Fibroblast of lung (primary cell): ENCODE results near the gene AMBP. TPM values are rescaled to one million over a fixed set of nuclear protein-coding genes. Genes with fewer than 3 reads are reported as not detected.

Experiments used
- DNase-seq, 2 donors: peaks; one replicate each; pipeline versions ENCODE4 v3.0.0 to v3.0.0-alpha.2; 2010; ENCODE audit warnings: low read depth in 2 of 2
- H2AFZ ChIP-seq: 2 replicates; pipeline ENCODE4 v1.5.1; 2012; ENCODE audit warnings: low read length, control low read depth, inconsistent platforms
- H3K27ac ChIP-seq: 2 replicates; pipeline ENCODE4 v1.5.1; 2011; ENCODE audit warnings: low read length, control low read depth; ENCODE audit not compliant: insufficient read depth
- H3K27me3 ChIP-seq: 2 replicates; pipeline ENCODE4 v1.5.1; 2011; ENCODE audit warnings: mild to moderate bottlenecking, low read length; ENCODE audit not compliant: control insufficient read depth, insufficient read depth
- H3K36me3 ChIP-seq: 2 replicates; pipeline ENCODE4 v1.5.1; 2011; ENCODE audit warnings: low read length; ENCODE audit not compliant: control insufficient read depth, insufficient read depth
- H3K4me1 ChIP-seq: 2 replicates; pipeline ENCODE4 v1.5.1; 2011; ENCODE audit warnings: low read length; ENCODE audit not compliant: control insufficient read depth, insufficient read depth; ENCODE audit errors: extremely low read depth
- H3K4me2 ChIP-seq: 2 replicates; pipeline ENCODE4 v1.5.1; 2011; ENCODE audit warnings: low read length, control low read depth; ENCODE audit not compliant: insufficient read depth; ENCODE audit errors: extremely low read depth
- H3K4me3 ChIP-seq, 4 experiments: fragments of 200-600 bp in 1 of 4; sonication (generic) in 1 of 4; replicated peaks in 1 of 4; 2 replicates each; pipeline ENCODE4 v1.5.1; 2011 to 2016; ENCODE audit warnings: low read length in 4 of 4, low read depth in 3 of 4, mild to moderate bottlenecking in 3 of 4, control low read depth in 2 of 4, inconsistent platforms in 1 of 4, mixed read lengths in 1 of 4; ENCODE audit not compliant: insufficient read depth in 1 of 4; ENCODE audit errors: control extremely low read depth in 1 of 4
- H3K79me2 ChIP-seq: 2 replicates; pipeline ENCODE4 v1.5.1; 2012; ENCODE audit warnings: mild to moderate bottlenecking, low read length, inconsistent platforms; ENCODE audit not compliant: control insufficient read depth, insufficient read depth
- H3K9ac ChIP-seq: 2 replicates; pipeline ENCODE4 v1.5.1; 2011; ENCODE audit warnings: mild to moderate bottlenecking, low read length, control low read depth; ENCODE audit not compliant: insufficient read depth
- H3K9me3 ChIP-seq: 2 replicates; pipeline ENCODE4 v1.5.1; 2012; ENCODE audit warnings: low read depth, low read length; ENCODE audit not compliant: control insufficient read depth, insufficient read depth
- H4K20me1 ChIP-seq: 2 replicates; pipeline ENCODE4 v1.5.1; 2011; ENCODE audit warnings: low read length; ENCODE audit not compliant: control insufficient read depth, insufficient read depth; ENCODE audit errors: extremely low read depth
- EZH2 ChIP-seq: IDR thresholded peaks from 2 replicates; pipeline ENCODE4 v1.5.1; 2012; ENCODE audit warnings: low read length, control low read depth, mild to moderate bottlenecking; ENCODE audit errors: missing control alignments
- polyA plus RNA-seq, 2 donors: library from polyadenylated mRNA; depleted of rRNA in 1 of 2; stranded (reverse) in 1 of 2; unstranded in 1 of 2; fragments of >200 nt; gene quantifications; 2 replicates each; pipeline ENCODE4 v1.2.1, GENCODE V29; 2011 to 2012; ENCODE audit warnings: missing spikeins in 1 of 2
- total RNA-seq: library from RNA; depleted of rRNA; stranded (reverse); fragments of >200 nt; gene quantifications from 2 replicates; pipeline ENCODE4 v1.2.1, GENCODE V29; 2014
- TF ChIP-seq, protein P1 (sequence below), 2 donors: IDR thresholded peaks in 1 of 2; conservative IDR thresholded peaks in 1 of 2; 1 replicate in 1 of 2; 2 replicates in 1 of 2; pipeline ENCODE4 v1.5.1; 2011 to 2012; ENCODE audit warnings: low read length in 2 of 2, control low read depth in 1 of 2, inconsistent platforms in 1 of 2, low read depth in 1 of 2, mild to moderate bottlenecking in 1 of 2

AMBP gene
- total and polyA plus RNA-seq, 2 donors (not counting 1 experiment from before 2014, with no cell fraction given) = 0.07 to 0.17 TPM

DNA sequence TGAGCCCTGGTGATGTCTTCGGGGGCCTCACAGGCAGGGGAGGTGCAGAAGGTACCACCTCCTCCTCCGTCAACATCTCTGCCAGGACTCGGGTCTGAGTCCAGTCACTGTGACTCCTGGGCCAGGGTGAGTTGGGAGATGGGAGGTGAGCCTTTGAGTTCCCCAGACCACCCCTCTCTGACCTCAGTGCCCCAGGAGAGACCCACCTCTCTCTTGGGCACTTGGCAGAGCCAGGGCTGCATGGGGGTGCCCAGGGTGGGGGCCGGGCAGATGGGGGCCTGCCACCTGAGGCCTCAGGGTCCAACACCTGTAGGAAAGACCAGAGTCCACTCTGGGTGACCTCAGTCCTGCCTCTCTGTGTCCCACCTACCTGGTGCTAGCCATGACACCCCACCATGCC, 14.2 kb upstream of the AMBP start:
- no peak overlapping the region for H3K4me3 ChIP-seq
- H3K4me2 ChIP-seq = no peak overlapping the region
- H3K9ac ChIP-seq = no peak overlapping the region
- H3K4me1 ChIP-seq = no peaks in the 10 kb centered on the region
- no peaks in the 10 kb centered on the region for H3K79me2 ChIP-seq
- H3K9me3 ChIP-seq = no peaks in the 10 kb centered on the region
- no peak for DNase-seq
- no peak overlapping the region for H3K27ac ChIP-seq
- H3K27me3 ChIP-seq = peaks cover 8% of the 10 kb centered on the region
- TF ChIP-seq, protein P1, sequence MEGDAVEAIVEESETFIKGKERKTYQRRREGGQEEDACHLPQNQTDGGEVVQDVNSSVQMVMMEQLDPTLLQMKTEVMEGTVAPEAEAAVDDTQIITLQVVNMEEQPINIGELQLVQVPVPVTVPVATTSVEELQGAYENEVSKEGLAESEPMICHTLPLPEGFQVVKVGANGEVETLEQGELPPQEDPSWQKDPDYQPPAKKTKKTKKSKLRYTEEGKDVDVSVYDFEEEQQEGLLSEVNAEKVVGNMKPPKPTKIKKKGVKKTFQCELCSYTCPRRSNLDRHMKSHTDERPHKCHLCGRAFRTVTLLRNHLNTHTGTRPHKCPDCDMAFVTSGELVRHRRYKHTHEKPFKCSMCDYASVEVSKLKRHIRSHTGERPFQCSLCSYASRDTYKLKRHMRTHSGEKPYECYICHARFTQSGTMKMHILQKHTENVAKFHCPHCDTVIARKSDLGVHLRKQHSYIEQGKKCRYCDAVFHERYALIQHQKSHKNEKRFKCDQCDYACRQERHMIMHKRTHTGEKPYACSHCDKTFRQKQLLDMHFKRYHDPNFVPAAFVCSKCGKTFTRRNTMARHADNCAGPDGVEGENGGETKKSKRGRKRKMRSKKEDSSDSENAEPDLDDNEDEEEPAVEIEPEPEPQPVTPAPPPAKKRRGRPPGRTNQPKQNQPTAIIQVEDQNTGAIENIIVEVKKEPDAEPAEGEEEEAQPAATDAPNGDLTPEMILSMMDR (conservative IDR thresholded peaks at IDR 0.05 in 1 of 2, IDR thresholded peaks at IDR 0.05 in 1 of 2; ENCODE audit: low read depth in 1 of 2, low read length in 2 of 2) = no peak
- no peak for TF ChIP-seq EZH2
- H4K20me1 ChIP-seq = no peaks in the 10 kb centered on the region
- no peaks in the 10 kb centered on the region for H3K36me3 ChIP-seq
- no peak overlapping the region for H2AFZ ChIP-seq

DNA sequence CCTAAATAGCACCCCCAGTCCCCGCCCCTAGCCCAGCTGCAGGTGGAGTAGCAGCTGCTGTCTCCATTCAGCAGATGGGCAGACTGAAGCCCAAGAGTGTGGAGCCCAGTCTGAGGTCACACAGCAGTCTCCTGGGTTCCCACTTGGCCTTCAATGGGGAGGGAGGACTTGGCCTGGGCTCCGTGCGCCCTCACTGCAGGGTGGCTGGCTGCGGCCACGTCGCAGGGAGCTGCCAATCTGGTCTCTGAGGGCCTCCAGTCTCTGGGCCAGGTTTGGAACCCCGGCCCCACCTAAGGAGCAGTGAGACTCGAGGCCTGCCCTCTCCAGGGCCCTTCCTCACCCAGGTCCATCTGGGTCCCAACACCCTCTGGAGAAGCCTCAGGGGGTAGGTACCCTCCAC, 13.6 kb upstream of the AMBP start:
- H3K4me1 ChIP-seq = no peaks in the 10 kb centered on the region
- TF ChIP-seq EZH2 = no peak
- TF ChIP-seq, protein P1 (conservative IDR thresholded peaks at IDR 0.05 in 1 of 2, IDR thresholded peaks at IDR 0.05 in 1 of 2; ENCODE audit: low read depth in 1 of 2, low read length in 2 of 2) = no peak
- no peak for DNase-seq
- H3K9me3 ChIP-seq = no peaks in the 10 kb centered on the region
- H3K4me3 ChIP-seq = no peak overlapping the region
- H3K27ac ChIP-seq = no peak overlapping the region
- H3K36me3 ChIP-seq = no peaks in the 10 kb centered on the region
- peaks cover 12% of the 10 kb centered on the region for H3K27me3 ChIP-seq
- H2AFZ ChIP-seq = no peak overlapping the region
- no peak overlapping the region for H3K9ac ChIP-seq
- no peak overlapping the region for H3K4me2 ChIP-seq
- no peaks in the 10 kb centered on the region for H4K20me1 ChIP-seq
- H3K79me2 ChIP-seq = no peaks in the 10 kb centered on the region

DNA sequence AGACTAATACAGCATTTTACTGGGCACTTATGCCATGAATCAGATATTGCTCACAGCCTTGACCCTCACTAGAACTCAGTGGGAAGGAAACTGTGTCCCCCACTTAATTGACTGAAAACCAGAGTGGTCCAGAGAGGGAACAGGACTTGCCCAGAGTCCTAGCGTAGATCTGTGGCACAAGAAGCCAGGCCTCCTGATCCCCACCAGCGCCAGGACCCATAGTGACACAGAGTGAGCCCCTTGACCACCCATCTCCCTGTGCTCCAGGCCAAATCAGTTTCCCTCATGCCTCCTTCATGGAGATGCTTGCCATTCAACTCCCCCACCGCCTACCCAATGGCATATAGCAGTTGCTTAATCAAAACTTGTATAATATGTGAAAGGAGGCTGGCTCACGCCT, 12.7 kb upstream of the AMBP start:
- Histone ChIP-seq H3K4me2 (no peak overlapping the region), H3K4me3 (no peak overlapping the region), H3K27me3 (peaks cover 14% of the 10 kb centered on the region), H3K9ac (no peak overlapping the region), H2AFZ (no peak overlapping the region), H3K27ac (no peak overlapping the region), H4K20me1 (no peaks in the 10 kb centered on the region), H3K36me3 (no peaks in the 10 kb centered on the region), H3K4me1 (no peaks in the 10 kb centered on the region), H3K79me2 (no peaks in the 10 kb centered on the region), H3K9me3 (no peaks in the 10 kb centered on the region)
- TF ChIP-seq, protein P1 (conservative IDR thresholded peaks at IDR 0.05 in 1 of 2, IDR thresholded peaks at IDR 0.05 in 1 of 2; ENCODE audit: low read depth in 1 of 2, low read length in 2 of 2) = no peak
- no peak for TF ChIP-seq EZH2
- DNase-seq = no peak
